HepG2 (cell line): ENCODE results near the gene ERICH3. TPM values are rescaled to one million over a fixed set of nuclear protein-coding genes. Genes with fewer than 3 reads are reported as not detected.

Experiments
- ATAC-seq: fragments of 200-7000 bp; cut with Tn5 transposase; 3 replicates; pipeline ENCODE4 v1.9.1; 2020; ENCODE audit warnings: mild to moderate bottlenecking, moderate library complexity
- BruUV-seq: library from RNA; stranded (reverse); fragments of 400-500 nt; replicated peaks from 2 replicates; lab custom pipeline; 2021; lab: Mats Ljungman, UMichigan
- CTCF ChIA-PET: fragments of 300-600 bp; formaldehyde crosslinking; extraction: SDS; loops from one replicate; lab custom pipeline; 2021; ENCODE audit warnings: low total read pairs, inconsistent platforms, low intra/inter-chr PET ratio; lab: Yijun Ruan, JAX
- POLR2A ChIA-PET: fragments of 350-600 bp; sonication (Branson Sonifier 250); formaldehyde crosslinking; loops from one replicate; lab custom pipeline; 2020; ENCODE audit warnings: antibody characterized with exemption, inconsistent platforms; lab: Yijun Ruan, JAX
- DNase-seq: peaks from one replicate; pipeline ENCODE4 v3.0.0-alpha.2; 2015; ENCODE audit warnings: low spot score
- FAIRE-seq: peaks from 3 replicates; lab custom pipeline; 2011; peaks lifted over from hg19 to GRCh38; lab: Jason Lieb, UNC
- H2AFZ ChIP-seq: one replicate; pipeline ENCODE4 v1.6.1; 2011; ENCODE audit warnings: low read length, inconsistent platforms
- H3K27ac ChIP-seq: fragments of 300-600 bp; 3 replicates; pipeline ENCODE4 v1.8.0; 2011; ENCODE audit warnings: mixed run types, mild to moderate bottlenecking, mixed read lengths, low read length, inconsistent platforms; ENCODE audit not compliant: insufficient read depth; ENCODE audit errors: extremely low read length
- H3K27me3 ChIP-seq, 2 experiments: fragments of 200-600 bp in 1 of 2; 2 replicates in 1 of 2; 3 replicates in 1 of 2; pipeline versions ENCODE4 v1.6.0 to v1.8.0; 2011; ENCODE audit warnings: low read length in 2 of 2, mild to moderate bottlenecking in 2 of 2, moderate library complexity in 2 of 2, inconsistent platforms in 1 of 2; ENCODE audit not compliant: insufficient read depth in 2 of 2, control insufficient read depth in 1 of 2
- H3K36me3 ChIP-seq, 2 experiments: fragments of 200-600 bp in 1 of 2; replicated peaks in 1 of 2; 2 replicates in 1 of 2; 3 replicates in 1 of 2; pipeline versions ENCODE4 v1.5.1 to v1.8.0; 2011; ENCODE audit warnings: low read length in 2 of 2, inconsistent platforms in 1 of 2; ENCODE audit not compliant: insufficient read depth in 2 of 2, control insufficient read depth in 1 of 2
- H3K4me1 ChIP-seq: 2 replicates; pipeline ENCODE4 v1.5.1; 2012; ENCODE audit warnings: low read length, inconsistent platforms; ENCODE audit not compliant: insufficient read depth
- H3K4me2 ChIP-seq: 2 replicates; pipeline ENCODE4 v1.6.0; 2011; ENCODE audit warnings: low read depth, low read length, inconsistent platforms
- H3K4me3 ChIP-seq, 3 experiments: fragments of 200-600 bp in 1 of 3; sonication (generic), shearing (Covaris generic) in 1 of 3; replicated peaks in 1 of 3; 2 replicates each; pipeline ENCODE4 v1.5.1; 2011 to 2016; ENCODE audit warnings: low read length in 3 of 3, inconsistent platforms in 2 of 3, low read depth in 2 of 3, mild to moderate bottlenecking in 2 of 3, control low read depth in 1 of 3, mixed read lengths in 1 of 3; ENCODE audit not compliant: insufficient read depth in 1 of 3
- H3K79me2 ChIP-seq: one replicate; pipeline ENCODE4 v1.6.1; 2011; ENCODE audit warnings: low read length, inconsistent platforms; ENCODE audit not compliant: insufficient read depth
- H3K9ac ChIP-seq: 2 replicates; pipeline ENCODE4 v1.6.0; 2011; ENCODE audit warnings: mild to moderate bottlenecking, low read depth, low read length, inconsistent platforms; ENCODE audit not compliant: insufficient read depth
- H3K9me3 ChIP-seq: 2 replicates; pipeline ENCODE4 v1.5.1; 2012; ENCODE audit warnings: mild to moderate bottlenecking, low read length
- H4K20me1 ChIP-seq: 2 replicates; pipeline ENCODE4 v1.6.0; 2011; ENCODE audit warnings: inconsistent platforms, mild to moderate bottlenecking, low read length, moderate library complexity; ENCODE audit not compliant: insufficient read depth
- ATAD3A ChIP-seq: sonication (generic); formaldehyde crosslinking; IDR thresholded peaks from 2 replicates; pipeline ENCODE4 v1.4.0; 2020; ENCODE audit warnings: missing genetic modification reagents
- ETV6 ChIP-seq: sonication (generic); formaldehyde crosslinking; conservative IDR thresholded peaks from 2 replicates; pipeline ENCODE4 v1.4.0; 2020; ENCODE audit warnings: missing genetic modification reagents
- NR2F1 ChIP-seq, 2 experiments: fragments of 450-650 bp in 1 of 2; formaldehyde crosslinking in 1 of 2; IDR thresholded peaks; 2 replicates each; pipeline versions ENCODE4 v1.5.0 to v1.6.1; 2016 to 2020; ENCODE audit warnings: mild to moderate bottlenecking in 1 of 2, missing compliant biosample characterization in 1 of 2, missing genetic modification reagents in 1 of 2, moderate library complexity in 1 of 2
- PAXIP1 ChIP-seq: sonication (generic); formaldehyde crosslinking; conservative IDR thresholded peaks from 2 replicates; pipeline ENCODE4 v1.4.0; 2020; ENCODE audit warnings: mild to moderate bottlenecking, missing genetic modification reagents, moderate library complexity
- RCOR2 ChIP-seq: IDR thresholded peaks from 2 replicates; pipeline ENCODE4 v1.6.1; 2016; ENCODE audit warnings: missing biosample characterization, missing genetic modification reagents
- SCMH1 ChIP-seq: sonication (generic); formaldehyde crosslinking; IDR thresholded peaks from 2 replicates; pipeline ENCODE4 v1.9.0; 2021; ENCODE audit warnings: missing genetic modification reagents, mild to moderate bottlenecking, borderline replicate concordance
- SOX5 ChIP-seq: IDR thresholded peaks from 2 replicates; pipeline ENCODE4 v1.6.1; 2016; ENCODE audit warnings: borderline replicate concordance
- ZFP36L1 ChIP-seq: sonication (generic); formaldehyde crosslinking; IDR thresholded peaks from 2 replicates; pipeline ENCODE4 v1.8.0; 2022; ENCODE audit warnings: mild to moderate bottlenecking, missing genetic modification reagents, moderate library complexity
- ZNF557 ChIP-seq: sonication (generic); formaldehyde crosslinking; IDR thresholded peaks from 2 replicates; pipeline ENCODE4 v1.4.0; 2020; ENCODE audit warnings: missing genetic modification reagents
- ZNF574 ChIP-seq: sonication (generic); formaldehyde crosslinking; IDR thresholded peaks from 2 replicates; pipeline ENCODE4 v1.4.0; 2020; ENCODE audit warnings: missing genetic modification reagents
- ZNF703 ChIP-seq: sonication (generic); formaldehyde crosslinking; IDR thresholded peaks from 2 replicates; pipeline ENCODE4 v1.5.1; 2020; ENCODE audit warnings: missing genetic modification reagents, mild to moderate bottlenecking, moderate library complexity, borderline replicate concordance
- ZNF850 ChIP-seq: sonication (generic); formaldehyde crosslinking; conservative IDR thresholded peaks from 2 replicates; pipeline ENCODE4 v1.9.0; 2021; ENCODE audit warnings: mild to moderate bottlenecking, missing genetic modification reagents
- ZZZ3 ChIP-seq: sonication (generic); formaldehyde crosslinking; IDR thresholded peaks from 2 replicates; pipeline ENCODE4 v1.4.0; 2020; ENCODE audit warnings: missing genetic modification reagents, mild to moderate bottlenecking, borderline replicate concordance
- WGBS: methylation state at CpG from one replicate; pipeline ENCODE4 v1.1.6; 2017; ENCODE audit warnings: low lambda C conversion rate; 5-methylcytosine and 5-hydroxymethylcytosine counted together
- in situ Hi-C: cut with HindIII; loops from 2 replicates; pipeline ENCODE4 v1.10.0; 2017; ENCODE audit warnings: low pct_unique_long_range_greater_than_20kb; ENCODE audit not compliant: extremely low pct_ligation_motif_present
- intact Hi-C: fragments of 100-400 bp; cut with micrococcal nuclease; formaldehyde crosslinking; loops from one replicate; pipeline ENCODE4 v1.10.0; 2022; ENCODE audit not compliant: unreplicated experiment
- polyA plus RNA-seq, 8 experiments: library from polyadenylated mRNA; depleted of rRNA in 3 of 8; stranded (reverse) in 7 of 8; unstranded in 1 of 8; fragments of >200 nt; fragmentation: Illumina TruSeq in 4 of 8; extraction: Trizol in 4 of 8; gene quantifications; 2 replicates each; pipeline versions ENCODE4 v1.2.1 to v1.2.3, GENCODE V29; 2011 to 2016; ENCODE audit warnings: low read depth in 4 of 8, missing spikeins in 1 of 8, mixed read lengths in 1 of 8; ENCODE audit not compliant: insufficient read depth in 1 of 8
- total RNA-seq, 5 experiments: library from RNA; depleted of rRNA; stranded (reverse); fragments of >200 nt; fragmentation: Illumina TruSeq; extraction: Trizol; gene quantifications; 2 replicates each; pipeline ENCODE4 v1.2.3, GENCODE V29; 2016; ENCODE audit warnings: low read depth in 1 of 5

ERICH3 gene
- total and polyA plus RNA-seq, 2 of the 13 experiments (the other 11 are each of a cell fraction or from before 2014, with no cell fraction given) = 0.03 TPM; not detected in 1

- no peak for DNase-seq
- intact Hi-C loops = no loop called here
- no peak for ATAC-seq
- H3K27ac ChIP-seq = no peak overlapping the region
- 42% methylated on average over 2 of the region's 2 CpGs for WGBS
- ChIA-PET CTCF (no interaction called here), POLR2A (no interaction called here)
- H3K79me2 ChIP-seq = no peaks in the 10 kb centered on the region
- peaks cover 13% of the 10 kb centered on the region for H3K4me1 ChIP-seq
- no peak for TF ChIP-seq PAXIP1 (CRISPR knock-in tag)
- no peak for TF ChIP-seq ZNF850 (CRISPR knock-in tag)
- TF ChIP-seq ZZZ3 (CRISPR knock-in tag) = no peak
- TF ChIP-seq ZNF703 (CRISPR knock-in tag) = no peak
- no peak for TF ChIP-seq ZNF557 (CRISPR knock-in tag)
- no peak for TF ChIP-seq SOX5 (CRISPR knock-in tag)
- no peak for TF ChIP-seq RCOR2 (CRISPR knock-in tag)
- no peak for TF ChIP-seq ATAD3A (CRISPR knock-in tag)
- TF ChIP-seq ZNF574 (CRISPR knock-in tag) = no peak
- no peak for TF ChIP-seq ETV6
- TF ChIP-seq NR2F1 (CRISPR knock-in tag; IDR thresholded peaks at IDR 0.05) = no peak
- TF ChIP-seq SCMH1 = no peak
- TF ChIP-seq ZFP36L1 (CRISPR knock-in tag) = no peak
- H3K9me3 ChIP-seq = no peaks in the 10 kb centered on the region
- no peak overlapping the region for H3K9ac ChIP-seq
- no TSS peak for BruUV-seq
- FAIRE-seq = no peak
- H2AFZ ChIP-seq = no peak overlapping the region
- H3K36me3 ChIP-seq = no peaks in the 10 kb centered on the region
- peaks cover 0 to 3% of the 10 kb centered on the region in 2 experiments; a peak in 1 of 5 replicates for H3K27me3 ChIP-seq
- no peaks in the 10 kb centered on the region for H4K20me1 ChIP-seq
- in situ Hi-C loops = no loop called here
- H3K4me3 ChIP-seq = no peak overlapping the region
- H3K4me2 ChIP-seq = no peak overlapping the region
These were observed 81.6 kb downstream of the ERICH3 start for GRCh38 chr1:74591949-74592348.
